NCI-H82 treated with DMSO at 0.1 percent for 48 hours (cell line): ENCODE measurements around the gene LCP1.
"Not testable (repeated sequence)": the region's sequence is repeated elsewhere in the genome, so short reads cannot be mapped to it uniquely, and the experiment has no call there.

Source experiments
- DNase-seq: peaks from one replicate; lab custom pipeline; 2025; ENCODE audit not compliant: unreplicated experiment; lab: John Stamatoyannopoulos, UW

LCP1 gene

DNA sequence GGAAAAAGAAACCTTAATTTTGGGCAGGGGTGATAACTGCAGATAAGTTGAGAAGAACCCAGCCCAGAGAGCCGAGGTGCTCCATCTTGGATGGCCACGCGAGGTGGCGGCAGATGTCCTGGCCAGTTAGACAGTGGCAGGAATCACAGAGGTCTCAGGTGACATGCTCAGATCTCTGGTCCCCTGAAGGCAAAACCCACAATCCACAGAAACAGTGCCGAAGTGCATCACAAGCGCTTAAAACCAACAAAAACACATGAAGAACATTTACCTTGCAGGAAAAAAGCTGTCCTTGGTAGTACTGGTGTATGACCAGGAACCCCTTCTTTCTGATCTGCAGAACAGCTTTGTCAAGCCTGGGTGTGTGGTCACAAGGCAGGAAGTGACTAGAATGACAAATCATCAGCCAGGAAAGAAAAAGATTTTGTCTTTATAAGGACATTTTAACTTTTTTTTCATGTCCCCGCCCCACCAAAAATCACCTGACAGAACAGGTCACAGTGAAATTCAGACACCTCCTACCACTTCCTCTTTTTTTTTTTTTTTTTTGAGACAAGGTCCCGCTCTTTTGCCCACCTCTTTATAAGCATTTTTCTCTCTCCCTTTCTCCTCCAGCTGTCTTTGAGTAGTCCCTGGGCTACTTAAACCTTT, at the start of gene LCP1:
Gene LCP1 (minus strand): TSS at position 338 of the 651 bp plus-strand sequence. CDS start 22,515 bp downstream, outside the sequence.
- no peak for DNase-seq

DNA sequence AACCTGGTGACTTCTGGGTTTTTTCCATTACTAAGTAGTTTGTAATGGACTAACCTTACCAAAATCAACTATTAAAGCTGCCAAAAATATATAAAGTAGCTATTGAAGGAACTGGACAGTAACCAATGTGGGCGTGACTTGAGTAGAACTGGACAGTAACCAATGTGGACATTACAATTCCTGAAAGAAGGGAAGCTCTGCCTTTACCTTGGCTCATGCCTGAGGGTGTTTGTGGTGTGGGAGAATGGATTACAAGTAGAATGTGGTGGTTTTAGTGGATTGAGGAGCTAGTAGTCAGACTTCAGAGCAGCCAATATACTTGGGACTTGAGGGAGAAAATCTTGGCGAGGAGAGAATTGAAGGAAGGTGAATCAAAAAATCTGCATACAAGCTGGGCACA, 47.3 kb upstream of the LCP1 start:
- DNase-seq: no peak

- DNase-seq: peak; percentile 23
These were observed 38.3 kb upstream of the LCP1 start for GRCh38 chr13:46220234-46220633.

DNA sequence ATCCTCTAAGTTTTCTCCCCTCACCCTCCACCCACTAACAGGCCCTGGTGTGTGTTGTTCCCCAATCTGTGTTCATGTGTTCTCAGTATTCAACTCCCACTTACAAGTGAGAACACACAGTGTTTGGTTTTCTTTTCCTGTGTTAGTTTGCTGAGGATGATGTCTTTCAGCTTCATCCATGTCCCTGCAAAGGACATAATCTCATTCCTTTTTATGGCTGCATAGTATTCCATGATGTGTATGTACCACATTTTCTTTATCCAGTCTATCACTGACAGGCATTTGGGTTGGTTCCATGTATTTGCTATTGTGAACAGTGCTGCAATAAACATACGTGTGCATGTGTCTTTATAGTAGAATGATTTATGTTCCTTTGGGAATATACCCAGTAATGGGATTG, 32.8 kb upstream of the LCP1 start:
- not testable (repeated sequence) for DNase-seq

GRCh38 chr13:46213242-46213641, 31.3 kb upstream of the LCP1 start:
- no peak for DNase-seq

GRCh38 chr13:46211483-46212351, 29.7 kb upstream of the LCP1 start, which contains the start of gene LRRC63:
LRRC63 (plus strand) TSS chr13:46211928; CDS start chr13:46213035, 1,107 bp downstream.
- peak; percentile 68 for DNase-seq

GRCh38 chr13:46211116-46211482, 29.1 kb upstream of the LCP1 start:
- no peak for DNase-seq

DNA sequence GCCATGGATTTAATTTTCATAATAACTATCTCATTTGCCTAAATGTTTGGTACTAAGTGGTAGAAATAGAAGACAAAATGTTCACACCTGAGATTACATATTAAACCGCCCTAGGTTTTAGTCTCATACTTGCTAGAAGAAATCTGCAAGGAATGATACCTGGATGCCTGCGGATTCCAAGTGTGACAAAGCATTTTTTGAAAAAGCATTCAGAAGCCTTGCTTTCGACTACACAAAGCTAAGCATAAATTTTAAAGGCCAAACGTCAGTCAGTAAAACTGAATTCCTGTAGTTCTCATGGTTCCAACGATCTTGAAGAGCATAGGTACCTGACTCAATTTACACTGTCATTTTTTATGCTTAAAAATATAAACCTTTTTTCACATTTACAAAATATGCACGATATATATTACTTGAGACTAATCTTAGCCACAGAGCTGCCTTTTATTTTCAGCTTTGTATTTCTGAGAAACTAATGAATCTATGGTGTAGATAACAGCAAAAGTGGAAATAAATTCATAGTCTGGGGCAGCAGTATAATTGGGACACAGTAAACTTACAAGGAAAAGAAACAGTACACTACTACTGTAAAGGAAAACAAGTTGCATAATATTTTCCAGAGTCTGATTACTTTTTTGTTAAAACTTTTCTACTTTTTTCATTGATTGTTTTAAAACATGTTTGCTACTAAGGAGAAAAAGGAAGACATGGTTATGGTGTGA, 28.5 kb upstream of the LCP1 start:
- DNase-seq: no peak

GRCh38 chr13:46207828-46208227, 25.9 kb upstream of the LCP1 start:
- DNase-seq: no peak

GRCh38 chr13:46206143-46206542, 24.2 kb upstream of the LCP1 start:
- DNase-seq: no peak

DNA sequence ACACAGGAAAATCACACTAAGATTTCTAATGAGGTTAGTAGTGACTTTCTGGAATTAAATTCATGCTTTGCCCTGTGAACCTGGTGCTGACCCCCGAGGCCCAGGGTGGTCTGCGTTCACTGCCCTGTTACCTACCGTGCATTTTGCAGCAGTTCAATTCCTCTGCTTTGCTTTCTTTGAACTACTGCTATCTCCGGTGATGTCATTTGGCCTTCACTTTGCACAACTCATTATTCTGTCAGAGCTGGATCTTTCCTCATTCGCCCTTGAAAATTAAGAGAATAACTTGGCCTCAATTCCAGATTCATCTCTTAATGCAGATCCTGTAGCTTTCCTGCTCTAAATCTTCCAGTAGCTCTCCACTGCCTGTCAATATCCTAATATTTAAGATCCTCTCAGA, 21.0 kb upstream of the LCP1 start:
- no peak for DNase-seq

GRCh38 chr13:46202188-46202795, 20.3 kb upstream of the LCP1 start:
- DNase-seq: no peak

DNA sequence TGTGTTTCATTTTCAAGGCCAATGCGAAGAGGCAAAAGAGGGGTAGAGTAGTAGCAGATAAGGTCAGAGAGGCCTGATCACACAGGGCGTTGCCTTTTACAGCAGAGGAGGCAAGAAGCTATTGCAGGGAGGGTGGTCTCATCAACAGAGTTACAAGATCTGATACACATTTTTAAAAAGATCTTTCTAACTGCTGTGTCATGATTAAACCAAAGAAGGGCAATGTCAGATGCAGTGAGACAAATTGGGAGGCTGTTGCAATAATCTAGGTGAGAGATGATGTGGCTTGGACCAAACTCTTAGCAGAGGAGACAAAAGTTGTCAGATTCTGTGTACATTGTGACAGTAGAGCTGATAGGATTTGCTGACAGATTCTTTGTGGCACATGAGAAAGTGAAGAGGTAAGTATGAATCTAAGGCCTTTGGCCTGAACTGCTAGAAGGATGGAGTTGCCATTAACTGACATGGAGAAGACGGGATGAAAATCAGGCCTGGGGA, 16.8 kb upstream of the LCP1 start:
- DNase-seq: no peak

DNA sequence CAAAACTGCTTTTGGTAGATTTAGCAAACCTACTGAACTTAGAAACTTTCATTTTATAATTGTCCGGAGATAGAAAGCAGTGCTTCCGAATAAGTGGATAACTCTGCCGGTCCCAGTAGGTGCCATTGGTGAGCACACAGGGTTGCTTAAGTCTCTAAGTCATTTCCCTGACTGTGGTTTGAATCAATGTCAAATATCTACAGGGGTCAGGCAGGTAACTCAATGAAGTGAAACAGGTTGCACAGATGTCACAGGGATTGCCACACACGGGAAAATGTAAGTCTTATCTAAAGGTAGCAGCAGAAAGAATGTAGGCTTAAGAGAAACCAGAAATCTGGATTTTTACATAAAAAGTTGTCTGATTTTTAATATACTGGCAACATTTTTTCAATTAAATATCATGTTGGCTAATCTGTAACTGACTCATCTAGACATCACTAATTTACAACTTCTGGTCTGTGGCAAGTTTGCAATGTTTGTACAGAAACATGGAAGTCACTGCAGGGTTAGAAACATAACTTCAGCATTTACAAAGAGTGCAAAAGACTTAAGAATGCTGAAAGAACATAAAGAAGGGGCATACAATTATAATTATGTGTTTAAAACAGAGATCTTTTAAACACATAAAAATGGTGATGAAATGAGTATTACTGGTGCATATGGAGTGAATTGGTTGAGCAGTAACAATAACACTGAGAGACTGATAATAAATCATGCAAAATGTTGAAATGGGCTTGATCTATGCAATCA, 15.5 kb upstream of the LCP1 start:
- DNase-seq: no peak

DNA sequence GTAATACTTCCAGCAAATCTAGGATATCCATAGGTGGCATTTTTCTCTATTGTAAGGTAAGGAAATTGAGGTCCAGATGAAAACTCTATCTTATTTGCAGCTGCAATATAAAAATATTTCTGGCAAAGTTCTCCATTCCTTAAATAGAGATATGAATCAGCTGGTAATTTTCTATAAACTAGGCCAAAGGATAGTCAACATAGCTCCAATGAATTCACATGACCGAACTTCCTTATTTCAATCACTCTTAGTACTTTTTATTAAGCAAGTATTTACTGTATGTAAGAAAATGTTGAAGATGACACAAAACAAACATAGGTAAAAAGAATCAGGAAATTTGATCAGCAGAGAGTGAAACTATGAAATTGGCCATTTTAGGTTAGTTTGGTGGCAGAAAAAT, 13.0 kb upstream of the LCP1 start:
- no peak for DNase-seq

GRCh38 chr13:46192412-46192811, 10.4 kb upstream of the LCP1 start:
- DNase-seq: no peak

GRCh38 chr13:46185634-46186033, 3.7 kb upstream of the LCP1 start:
- DNase-seq: no peak

DNA sequence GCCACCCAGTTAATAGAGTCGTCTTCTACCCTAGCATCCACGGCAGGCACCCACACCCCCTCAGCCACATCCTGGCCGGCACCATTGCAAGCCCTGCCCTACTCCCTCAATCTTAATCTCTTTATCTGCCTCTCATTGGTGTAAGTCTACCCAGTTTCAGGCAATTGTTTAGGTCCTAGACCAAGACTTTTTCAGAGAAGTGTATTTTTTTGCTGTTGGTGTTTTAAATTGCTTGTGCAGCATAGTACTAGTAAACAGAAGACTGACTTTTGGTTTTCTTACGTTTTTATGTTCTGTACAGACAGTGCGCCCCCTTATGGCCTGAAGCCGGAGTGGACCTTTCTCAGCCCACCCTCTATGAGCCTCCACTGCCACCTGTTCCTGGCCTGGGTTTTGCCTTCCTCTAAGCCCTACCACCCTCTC, 2.3 kb upstream of the LCP1 start:
- DNase-seq: peak; percentile 35

DNA sequence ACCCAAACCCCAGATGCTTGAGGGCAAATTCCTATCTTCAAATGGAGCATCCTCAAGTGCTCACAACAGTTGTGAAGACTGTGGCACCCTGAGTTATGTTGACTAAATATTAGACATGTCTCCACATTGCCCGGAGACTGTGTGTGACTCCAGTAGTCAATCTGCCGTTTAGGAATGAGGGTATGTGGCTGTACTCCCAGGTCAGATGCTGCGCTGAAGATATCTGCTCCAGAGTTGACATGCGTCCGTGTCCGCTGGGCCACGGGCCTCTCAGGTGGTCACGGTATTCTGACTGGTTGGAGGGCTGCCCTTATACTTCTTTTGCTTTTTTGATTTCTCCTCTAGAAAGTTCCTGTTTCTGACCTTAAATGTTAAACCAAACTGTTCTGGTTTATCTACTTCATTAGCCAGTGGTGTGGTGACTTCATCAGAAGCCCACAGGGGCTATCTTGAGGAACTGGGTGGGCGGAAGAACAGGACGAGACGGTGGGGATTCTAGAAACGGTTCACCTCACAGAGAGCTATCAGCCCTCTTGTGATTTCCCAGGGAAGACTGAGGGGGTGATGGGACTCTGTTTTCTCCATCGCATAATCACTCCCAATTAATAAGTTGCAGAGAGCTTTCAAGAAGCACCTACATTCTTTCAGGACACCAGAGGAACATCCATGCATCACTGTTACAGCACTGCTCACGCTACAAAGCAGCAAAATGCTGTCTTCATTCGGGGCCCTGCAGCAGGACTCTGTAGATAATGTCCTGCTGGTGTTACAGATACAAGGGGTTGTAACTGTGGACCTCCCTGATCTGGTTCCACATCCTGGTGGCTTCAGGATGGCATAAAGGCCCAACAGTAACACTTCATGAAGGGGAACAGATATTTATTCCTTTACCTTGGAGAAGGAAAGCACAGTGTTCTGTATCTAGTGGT, 1.3 kb upstream of the LCP1 start:
- no peak for DNase-seq
